GM10266 (cell line): ENCODE data around the gene RAPGEF1.

Experiments
- DNase-seq: peaks from one replicate; pipeline ENCODE4 v3.0.0; 2012; ENCODE audit errors: extremely low spot score
- TF ChIP-seq, protein P1 (sequence below): IDR thresholded peaks from 2 replicates; pipeline ENCODE4 v1.5.1; 2012; ENCODE audit warnings: mild to moderate bottlenecking, low read depth; ENCODE audit not compliant: control insufficient read depth, insufficient read depth; ENCODE audit errors: missing control alignments

RAPGEF1 gene

DNA sequence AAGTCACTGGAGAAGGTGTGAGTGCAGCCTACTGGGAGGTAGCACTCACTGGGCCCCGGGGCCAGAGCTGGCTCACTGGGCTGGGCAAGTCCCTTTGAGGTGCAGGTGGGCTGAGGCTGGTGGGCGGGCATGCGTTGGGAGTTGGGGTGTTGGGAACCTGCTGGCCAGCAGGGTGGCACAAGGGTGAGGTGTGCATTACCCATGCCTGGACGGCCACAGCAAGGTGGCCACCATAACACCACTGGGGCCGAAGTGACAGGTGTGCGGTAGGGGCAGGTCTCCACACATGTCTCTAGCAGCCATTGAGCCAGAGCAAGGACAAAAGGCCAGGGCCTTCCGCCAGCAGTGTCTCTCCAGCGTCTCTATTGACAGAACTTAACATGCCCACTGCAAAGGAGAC is 172.0 kb downstream of the RAPGEF1 start:
- no peak for DNase-seq
- TF ChIP-seq, protein P1, sequence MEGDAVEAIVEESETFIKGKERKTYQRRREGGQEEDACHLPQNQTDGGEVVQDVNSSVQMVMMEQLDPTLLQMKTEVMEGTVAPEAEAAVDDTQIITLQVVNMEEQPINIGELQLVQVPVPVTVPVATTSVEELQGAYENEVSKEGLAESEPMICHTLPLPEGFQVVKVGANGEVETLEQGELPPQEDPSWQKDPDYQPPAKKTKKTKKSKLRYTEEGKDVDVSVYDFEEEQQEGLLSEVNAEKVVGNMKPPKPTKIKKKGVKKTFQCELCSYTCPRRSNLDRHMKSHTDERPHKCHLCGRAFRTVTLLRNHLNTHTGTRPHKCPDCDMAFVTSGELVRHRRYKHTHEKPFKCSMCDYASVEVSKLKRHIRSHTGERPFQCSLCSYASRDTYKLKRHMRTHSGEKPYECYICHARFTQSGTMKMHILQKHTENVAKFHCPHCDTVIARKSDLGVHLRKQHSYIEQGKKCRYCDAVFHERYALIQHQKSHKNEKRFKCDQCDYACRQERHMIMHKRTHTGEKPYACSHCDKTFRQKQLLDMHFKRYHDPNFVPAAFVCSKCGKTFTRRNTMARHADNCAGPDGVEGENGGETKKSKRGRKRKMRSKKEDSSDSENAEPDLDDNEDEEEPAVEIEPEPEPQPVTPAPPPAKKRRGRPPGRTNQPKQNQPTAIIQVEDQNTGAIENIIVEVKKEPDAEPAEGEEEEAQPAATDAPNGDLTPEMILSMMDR, result no peak

DNA sequence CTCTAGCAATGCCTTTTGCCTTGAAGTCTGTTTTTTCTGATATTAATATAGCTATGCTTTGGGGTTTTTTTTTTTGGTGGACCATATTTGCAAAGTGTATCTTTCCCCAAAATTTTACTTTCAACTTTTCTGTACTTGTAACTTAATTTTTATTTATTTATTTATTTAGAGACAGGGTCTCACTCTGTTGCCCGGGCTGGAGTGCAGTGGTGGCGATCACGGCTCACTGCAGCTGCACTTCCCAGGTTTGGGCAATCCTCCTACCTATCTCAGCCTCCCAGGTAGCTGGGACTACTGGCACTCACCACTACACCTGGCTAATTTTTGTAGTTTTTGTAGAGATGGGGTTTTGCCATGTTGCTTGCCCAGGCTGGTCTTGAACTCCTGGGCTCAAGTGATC is 173.7 kb downstream of the RAPGEF1 start:
- TF ChIP-seq, protein P1, result no peak
- DNase-seq, result no peak

DNA sequence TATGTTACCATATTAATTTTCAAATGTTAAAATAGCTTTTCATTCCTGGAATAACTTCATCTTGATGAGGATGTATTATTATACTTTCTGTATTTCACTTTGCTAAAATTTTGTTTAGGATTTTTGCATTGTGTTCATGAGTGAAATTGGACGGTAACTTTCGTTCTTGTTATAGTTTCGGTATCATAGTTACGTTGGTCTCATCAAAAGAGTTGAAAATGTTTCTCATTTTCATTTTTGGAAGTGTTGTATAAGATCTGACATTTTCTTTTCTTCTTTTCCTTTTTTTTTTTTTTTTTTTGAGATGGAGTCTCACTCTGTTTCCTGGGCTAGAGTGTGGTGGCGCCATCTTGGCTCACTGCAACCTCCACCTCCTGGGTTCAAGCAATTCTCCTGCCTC is 174.5 kb downstream of the RAPGEF1 start:
- TF ChIP-seq, protein P1, result no peak
- no peak for DNase-seq

DNA sequence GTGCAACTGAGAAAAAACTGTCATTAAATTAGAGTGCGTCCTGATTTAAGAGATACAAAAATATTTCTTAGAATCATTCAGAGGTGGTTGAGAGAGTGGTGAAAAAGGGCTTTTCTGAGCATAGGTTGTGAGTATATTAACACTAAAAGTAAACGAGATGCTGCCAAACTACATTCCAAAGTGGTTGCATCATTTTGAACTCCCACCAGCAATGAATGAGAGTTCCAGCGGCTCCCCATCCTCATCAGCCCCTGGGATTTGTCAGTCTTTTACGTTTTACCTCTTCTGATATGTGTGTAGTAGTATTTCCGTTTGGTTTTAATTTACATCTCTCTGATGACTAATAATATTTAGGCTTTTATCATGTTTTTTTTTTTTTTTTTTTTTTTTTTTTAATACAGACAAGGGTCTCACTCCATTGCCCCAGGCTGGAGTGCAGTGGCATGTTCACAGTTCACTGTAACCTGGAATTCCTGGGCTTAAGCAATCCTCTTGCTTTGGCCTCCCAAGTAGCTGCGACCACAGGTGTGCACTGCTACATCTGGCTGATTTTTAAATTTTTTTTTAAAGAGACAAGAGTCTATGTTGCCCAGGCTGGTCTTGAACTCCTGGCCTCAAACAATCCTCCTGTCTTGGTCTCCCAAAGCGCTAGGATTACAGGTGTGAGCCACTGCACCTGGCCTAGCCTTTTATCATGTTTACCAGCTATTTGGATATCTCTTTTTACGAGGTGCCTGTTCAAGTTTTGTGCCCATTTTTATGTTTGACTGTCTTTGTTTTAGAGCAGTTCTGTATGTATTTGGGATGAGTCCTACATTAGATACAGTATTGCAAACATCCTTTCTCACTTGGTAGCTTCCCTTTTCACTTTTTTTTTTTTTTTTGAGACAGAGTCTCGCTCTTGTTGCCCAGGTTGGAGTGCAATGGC is 177.6 kb downstream of the RAPGEF1 start:
- TF ChIP-seq, protein P1, result no peak
- DNase-seq, result no peak

DNA sequence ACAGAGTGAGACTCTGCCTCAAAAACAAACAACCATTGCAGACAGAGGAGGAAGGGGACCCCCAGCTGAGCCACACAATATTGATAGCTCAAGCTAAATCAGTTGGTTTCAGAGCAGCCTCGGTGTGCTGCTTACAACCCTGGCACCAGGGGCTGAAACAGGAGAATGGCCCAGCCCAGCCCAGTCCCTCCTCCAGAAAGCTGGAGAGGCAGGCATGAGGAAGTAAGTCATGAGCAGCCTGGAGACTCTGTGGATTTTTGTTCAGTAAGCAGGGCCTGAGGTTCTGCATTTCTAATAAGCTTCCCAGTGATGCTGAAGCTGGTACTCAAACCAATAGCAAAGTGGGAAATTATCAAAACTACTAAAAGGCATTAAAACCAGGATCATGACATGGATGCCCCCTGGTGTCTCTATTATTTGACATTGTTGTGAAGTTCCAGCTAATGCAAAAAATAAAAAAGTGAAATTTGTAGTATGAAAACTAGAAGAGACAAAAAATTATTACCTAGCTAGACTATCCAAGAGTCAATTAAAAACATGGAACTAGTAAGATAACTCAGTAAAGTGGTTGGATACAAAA is 180.4 kb downstream of the RAPGEF1 start:
- TF ChIP-seq, protein P1, result no peak

DNA sequence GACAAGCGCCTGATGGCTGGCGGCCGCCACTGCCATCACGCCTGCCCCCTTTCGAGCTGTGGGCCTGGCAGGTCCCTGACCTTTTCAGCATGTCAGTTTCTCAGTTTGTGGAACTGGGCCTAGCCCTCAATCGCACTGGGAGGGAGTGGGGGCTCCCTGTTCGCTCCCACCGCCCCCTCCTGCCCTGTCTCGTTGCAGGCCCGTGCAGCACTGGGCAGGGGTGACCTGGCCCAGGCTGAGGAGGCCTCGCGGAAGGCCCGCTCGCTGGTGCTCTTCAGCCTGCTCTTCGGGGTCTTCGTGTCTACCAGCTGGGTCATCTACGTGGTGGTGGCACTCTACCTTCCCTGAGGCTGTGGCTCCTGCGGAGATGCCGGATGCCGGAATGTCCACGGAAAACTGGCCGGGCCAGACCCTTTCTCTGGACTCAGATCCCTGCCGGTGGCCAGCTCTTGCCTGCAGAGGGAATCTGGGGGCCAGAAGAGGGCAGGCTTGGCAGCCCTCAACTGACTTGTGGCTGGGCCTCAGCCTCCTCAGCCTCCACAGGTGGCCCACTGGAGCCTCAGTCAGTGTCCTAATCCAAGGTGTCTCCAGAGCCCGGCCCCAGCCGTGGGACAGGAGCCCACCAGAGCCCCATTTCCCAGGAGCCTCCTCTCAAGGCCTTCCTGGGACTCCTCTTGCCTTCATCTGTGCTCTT is 181.9 kb downstream of the RAPGEF1 start:
- DNase-seq, result no peak
- TF ChIP-seq, protein P1, result no peak

More for the DNA sequence above, 180.4 kb downstream of the RAPGEF1 start:
- no peak for DNase-seq
